Limb (tissue), 2 donors: ENCODE measurements around the gene GRWD1.
A peak's percentile ranks its signal among the peaks of the same experiment; 100 is the strongest.
"Not testable (repeated sequence)": the region's sequence is repeated elsewhere in the genome, so short reads cannot be mapped to it uniquely, and the experiment has no call there.

ENCODE experiments used
- DNase-seq, 2 donors: peaks; one replicate each; pipeline ENCODE4 v3.0.0-alpha.2; 2016; ENCODE audit errors: extremely low spot score in 2 of 2

Gene GRWD1

GRCh38 chr19:48478339-48479256, 32.8 kb downstream of the GRWD1 start:
- peak in 1 of 2 donors; percentile 36 for DNase-seq

DNA sequence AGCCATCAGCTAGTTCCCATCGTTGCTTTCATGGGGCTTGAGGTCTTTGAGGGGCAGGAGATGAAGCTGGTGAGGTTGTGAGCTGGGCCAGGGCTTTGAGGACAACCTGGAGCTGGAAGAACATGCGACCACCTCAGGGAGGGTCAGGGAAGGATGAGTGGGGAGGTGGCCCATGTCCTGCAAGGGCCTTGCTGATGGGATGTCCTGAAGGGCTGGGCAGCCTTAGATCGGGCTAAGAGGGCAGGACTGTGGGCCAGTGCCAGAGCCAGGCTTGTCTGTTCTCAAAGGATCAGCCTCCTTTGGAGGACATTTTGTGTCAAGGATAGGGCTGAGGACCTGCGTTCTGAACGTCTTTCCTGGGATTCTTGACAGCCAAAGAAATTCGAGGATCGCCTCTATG, 33.9 kb downstream of the GRWD1 start:
- DNase-seq = peak in 1 of 2 donors; percentile 32

- DNase-seq = no peak
These were observed 34.4 kb downstream of the GRWD1 start for GRCh38 chr19:48480183-48480557.

GRCh38 chr19:48480558-48481500, 35.0 kb downstream of the GRWD1 start:
- DNase-seq = peak in 1 of 2 donors; percentile 71

DNA sequence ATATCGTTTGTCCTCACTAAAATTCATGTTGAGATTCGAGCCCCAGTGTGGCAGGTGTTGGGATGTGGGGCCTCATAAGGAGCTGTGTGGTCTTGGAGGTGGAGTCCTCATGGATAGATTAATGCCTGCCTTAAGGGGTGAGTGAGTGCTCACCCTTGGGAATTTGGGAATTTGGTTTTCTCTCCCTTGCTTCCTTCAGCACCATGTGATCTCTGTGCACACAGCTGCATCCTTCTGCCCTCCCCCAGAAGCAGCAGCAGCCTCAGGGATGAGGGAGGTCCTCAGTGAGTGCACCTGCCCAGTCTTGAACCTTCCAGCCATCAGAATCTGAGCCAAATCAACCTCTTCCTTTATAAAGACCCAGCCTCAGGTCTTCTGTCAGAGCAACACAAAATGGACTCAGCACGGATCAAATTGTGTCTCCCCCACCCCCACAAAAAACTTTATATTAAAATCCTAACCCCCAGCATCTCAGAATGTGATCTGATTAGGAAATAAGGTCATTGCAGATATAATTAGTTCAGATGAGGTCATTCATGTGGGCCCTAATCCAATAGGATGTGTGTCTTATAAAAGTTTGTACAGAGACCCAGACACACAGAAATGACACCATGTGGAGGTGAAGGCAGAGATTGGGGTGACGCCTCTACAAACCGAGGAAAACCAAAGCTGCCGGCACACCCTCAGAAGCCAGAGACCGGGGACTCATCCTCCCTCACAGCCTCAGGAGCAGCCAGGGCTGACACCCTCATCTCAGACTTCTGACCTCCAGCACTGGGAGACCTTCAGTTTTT, 36.3 kb downstream of the GRWD1 start:
- peak in 1 of 2 donors; percentile 26 for DNase-seq

GRCh38 chr19:48483301-48483700, 37.5 kb downstream of the GRWD1 start:
- DNase-seq = no peak

- no peak for DNase-seq
These were observed 38.6 kb downstream of the GRWD1 start for GRCh38 chr19:48484247-48484893.

GRCh38 chr19:48484931-48485612, 39.3 kb downstream of the GRWD1 start:
- no peak for DNase-seq

DNA sequence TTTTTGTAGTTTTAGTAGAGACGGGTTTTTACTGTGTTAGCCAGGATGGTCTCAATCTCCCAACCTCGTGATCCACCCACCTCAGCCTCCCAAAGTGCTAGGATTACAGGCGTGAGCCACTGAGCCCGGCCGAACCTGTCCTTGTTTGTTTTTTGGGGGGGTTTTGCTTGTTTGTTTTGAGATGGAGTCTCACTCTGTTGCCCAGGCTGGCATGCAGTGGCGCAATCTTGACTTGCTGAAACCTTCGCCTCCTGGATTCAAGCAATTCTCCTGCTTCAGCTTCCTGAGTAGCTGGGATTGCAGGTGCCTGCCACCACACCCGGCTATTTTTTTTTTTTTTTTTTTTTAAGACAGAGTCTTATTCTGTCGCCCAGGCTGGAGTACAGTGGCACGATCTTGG, 40.9 kb downstream of the GRWD1 start:
- not testable (repeated sequence) for DNase-seq

DNA sequence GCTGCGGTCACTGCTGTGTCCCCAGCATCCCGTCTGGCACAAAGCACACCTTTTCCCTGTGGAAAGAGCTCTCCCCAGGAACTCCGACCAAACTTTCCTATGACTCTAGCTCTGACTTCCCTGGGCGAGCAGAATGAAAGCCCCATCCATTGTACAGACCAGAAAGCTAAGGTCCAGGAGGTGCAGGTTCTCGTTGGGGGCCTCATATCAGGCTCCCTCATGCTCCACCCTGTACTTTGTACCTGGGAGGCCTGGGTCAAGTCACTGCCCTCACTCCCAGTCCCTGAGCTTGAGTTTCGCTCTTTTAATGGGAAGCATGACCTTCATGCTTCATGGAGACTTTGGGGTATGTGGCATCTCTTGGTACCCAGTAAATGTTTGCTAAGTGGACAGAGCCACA, 41.8 kb downstream of the GRWD1 start:
- no peak for DNase-seq

DNA sequence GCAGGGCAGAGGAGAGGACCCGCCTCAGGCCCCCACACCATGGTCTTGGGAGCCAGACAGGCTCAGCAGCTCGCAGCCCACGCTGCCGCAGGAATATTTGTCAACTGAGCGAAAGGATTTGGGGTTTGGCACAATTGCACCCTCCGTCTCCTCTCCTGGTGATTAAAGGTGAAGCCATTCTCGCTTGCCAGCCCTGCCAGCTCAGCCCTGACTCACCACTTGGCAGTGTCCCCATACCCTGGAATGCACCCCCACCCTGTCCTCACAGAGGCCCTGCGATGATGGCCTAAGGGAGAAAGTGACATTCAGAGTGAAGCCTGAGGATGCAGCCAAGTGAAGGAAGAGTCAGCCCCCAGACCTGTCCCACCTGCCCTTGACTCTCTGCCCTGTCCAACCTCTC, 42.2 kb downstream of the GRWD1 start:
- DNase-seq = peak in 1 of 2 donors; percentile 37

DNA sequence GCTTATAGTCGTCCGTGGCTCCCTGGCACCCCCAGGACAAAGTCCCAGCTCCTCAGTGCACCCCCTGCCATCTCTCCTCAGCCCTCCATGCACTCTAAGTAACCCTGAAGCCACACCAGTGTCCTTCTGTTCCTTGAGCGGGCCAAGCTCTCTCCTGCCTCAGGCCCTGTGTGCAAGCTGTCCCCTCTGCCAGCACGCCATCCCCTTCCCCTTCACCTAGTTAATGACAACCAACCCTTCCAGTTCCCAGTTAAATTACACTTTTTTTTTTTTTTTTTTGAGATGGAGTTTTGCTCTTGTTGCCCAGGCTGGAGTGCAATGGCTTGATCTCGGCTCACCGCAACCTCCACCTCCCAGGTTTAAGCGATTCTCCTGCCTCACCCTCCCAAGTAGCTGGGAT, 42.7 kb downstream of the GRWD1 start:
- not testable (repeated sequence) for DNase-seq

DNA sequence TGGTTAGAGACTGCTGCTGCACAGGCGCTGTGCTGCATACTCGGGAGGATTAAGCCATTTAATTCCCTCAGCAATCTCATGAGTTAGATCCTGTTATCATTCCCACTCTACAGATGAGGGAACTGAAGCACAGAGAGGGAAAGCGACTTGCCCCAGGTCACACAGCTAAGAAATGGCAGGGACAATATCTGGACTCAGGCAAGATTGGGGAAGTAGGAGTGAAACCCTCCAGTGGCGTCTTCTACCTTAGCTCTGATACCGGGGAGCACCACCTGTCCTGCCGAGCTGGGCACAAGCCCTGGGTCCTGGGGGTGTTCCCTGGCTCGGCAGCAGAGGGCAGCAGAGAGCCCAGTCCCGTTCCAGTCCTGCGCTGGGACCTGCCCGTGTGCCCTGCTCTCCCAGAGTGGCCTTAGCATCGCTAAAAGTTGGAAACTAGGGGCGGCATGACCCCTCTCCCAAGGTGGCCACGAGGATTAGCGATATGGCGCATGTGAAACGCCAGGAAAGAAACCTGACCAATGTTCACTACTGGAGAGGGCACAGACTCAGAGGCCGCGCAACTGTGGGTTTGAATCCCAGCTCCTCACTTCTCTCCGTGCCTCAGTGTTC, 43.9 kb downstream of the GRWD1 start:
- peak in 1 of 2 donors; percentile 83 for DNase-seq

GRCh38 chr19:48490981-48491792, 45.4 kb downstream of the GRWD1 start:
- peak in 1 of 2 donors; percentile 69 for DNase-seq

DNA sequence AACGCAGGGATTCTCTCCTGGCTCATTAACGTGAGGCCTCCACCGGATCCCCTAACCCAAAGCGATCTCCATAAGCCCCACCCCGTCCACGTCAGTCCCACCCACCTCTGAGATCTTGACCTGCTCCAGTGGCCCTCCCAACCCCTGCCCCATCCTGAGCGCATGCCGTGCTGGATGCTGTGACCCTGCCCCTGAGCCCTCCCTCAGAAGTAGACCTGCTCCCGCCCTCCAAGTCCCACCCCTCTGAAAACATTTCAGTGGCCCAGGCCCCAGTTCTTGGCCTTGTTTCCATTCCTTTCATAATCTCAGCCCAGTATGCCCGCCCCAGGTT, 46.0 kb downstream of the GRWD1 start:
- peak in 1 of 2 donors; percentile 34 for DNase-seq

- DNase-seq = peak; percentile 80 to 91
These were observed 47.3 kb downstream of the GRWD1 start for GRCh38 chr19:48492925-48493717.

GRCh38 chr19:48493718-48494401, 48.1 kb downstream of the GRWD1 start:
- no peak for DNase-seq

GRCh38 chr19:48495396-48495795, 49.6 kb downstream of the GRWD1 start:
- DNase-seq = no peak
